SK-N-SH treated with all-trans-retinoic acid at 6 μM for 48 hours (cell line): Measurements from ENCODE around the gene DNM1.

Experiments
- ATAC-seq: fragments of 200-7000 bp; cut with Tn5 transposase; 3 replicates; pipeline ENCODE4 v1.9.1; 2020; ENCODE audit warnings: mild to moderate bottlenecking, moderate library complexity
- ARNTL ChIP-seq: fragments of 450-650 bp; formaldehyde crosslinking; IDR thresholded peaks from 2 replicates; pipeline ENCODE4 v1.5.0; 2020; ENCODE audit warnings: low read depth, mild to moderate bottlenecking, moderate library complexity, borderline replicate concordance
- BACH2 ChIP-seq: fragments of 250-450 bp; sonication (Bioruptor Pico); IDR thresholded peaks from 2 replicates; pipeline ENCODE4 v1.9.0; 2021; ENCODE audit warnings: mild to moderate bottlenecking, borderline replicate concordance
- CSDC2 ChIP-seq: fragments of 250-450 bp; sonication (Bioruptor Pico); IDR thresholded peaks from 2 replicates; pipeline ENCODE4 v1.5.0; 2020; ENCODE audit warnings: mild to moderate bottlenecking, moderate library complexity
- GLIS3 ChIP-seq: fragments of 250-450 bp; sonication (Bioruptor Pico); IDR thresholded peaks from 2 replicates; pipeline ENCODE4 v1.5.0; 2020; ENCODE audit warnings: mild to moderate bottlenecking, moderate library complexity
- ISL1 ChIP-seq: fragments of 250-450 bp; sonication (Bioruptor Pico); IDR thresholded peaks from 2 replicates; pipeline ENCODE4 v2.1.2; 2022; ENCODE audit warnings: mild to moderate bottlenecking, moderate library complexity
- OSR1 ChIP-seq: fragments of 250-450 bp; sonication (Bioruptor Pico); IDR thresholded peaks from 2 replicates; pipeline ENCODE4 v1.8.0; 2022; ENCODE audit warnings: moderate library complexity, mild to moderate bottlenecking, inconsistent platforms
- RARB ChIP-seq: fragments of 250-450 bp; sonication (Bioruptor Pico); IDR thresholded peaks from 2 replicates; pipeline ENCODE4 v1.8.0; 2021; ENCODE audit warnings: mild to moderate bottlenecking, moderate library complexity
- SNAI2 ChIP-seq: fragments of 250-450 bp; sonication (Bioruptor Pico); IDR thresholded peaks from 2 replicates; pipeline ENCODE4 v1.5.0; 2020; ENCODE audit warnings: mild to moderate bottlenecking, moderate library complexity
- TCF4 ChIP-seq: fragments of 250-450 bp; sonication (Bioruptor Pico); IDR thresholded peaks from 2 replicates; pipeline ENCODE4 v1.8.0; 2021; ENCODE audit warnings: mild to moderate bottlenecking, moderate library complexity, borderline replicate concordance
- TOX ChIP-seq: fragments of 250-450 bp; sonication (Bioruptor Pico); IDR thresholded peaks from 2 replicates; pipeline ENCODE4 v1.8.0; 2021; ENCODE audit warnings: mild to moderate bottlenecking, moderate library complexity, borderline replicate concordance
- ZFP3 ChIP-seq: fragments of 250-450 bp; sonication (Bioruptor Pico); IDR thresholded peaks from 2 replicates; pipeline ENCODE4 v1.5.0; 2020; ENCODE audit warnings: mild to moderate bottlenecking, moderate library complexity
- ZFP30 ChIP-seq: fragments of 450-650 bp; formaldehyde crosslinking; IDR thresholded peaks from 2 replicates; pipeline ENCODE4 v1.5.0; 2022; ENCODE audit warnings: mild to moderate bottlenecking, moderate library complexity
- ZNF70 ChIP-seq: fragments of 450-650 bp; formaldehyde crosslinking; IDR thresholded peaks from 2 replicates; pipeline ENCODE4 v1.5.0; 2020; ENCODE audit warnings: mild to moderate bottlenecking, moderate library complexity
- TF ChIP-seq, protein P1 (sequence below): fragments of 250-450 bp; sonication (Bioruptor Pico); IDR thresholded peaks from 2 replicates; pipeline ENCODE4 v1.5.1; 2021; ENCODE audit warnings: mild to moderate bottlenecking, moderate library complexity
- TF ChIP-seq, protein P2 (sequence below): fragments of 250-450 bp; sonication (Bioruptor Pico); IDR thresholded peaks from 2 replicates; pipeline ENCODE4 v1.8.0; 2021; ENCODE audit warnings: low read depth, mild to moderate bottlenecking, moderate library complexity, borderline replicate concordance
- TF ChIP-seq, protein P3 (sequence below): fragments of 250-450 bp; sonication (Bioruptor Pico); IDR thresholded peaks from 2 replicates; pipeline ENCODE4 v1.8.0; 2020; ENCODE audit warnings: mild to moderate bottlenecking, moderate library complexity, borderline replicate concordance
- TF ChIP-seq, protein P4 (sequence below): fragments of 250-450 bp; sonication (Bioruptor Pico); IDR thresholded peaks from 2 replicates; pipeline ENCODE4 v1.5.1; 2020; ENCODE audit warnings: low read depth, mild to moderate bottlenecking, moderate library complexity
- TF ChIP-seq, protein P5 (sequence below): fragments of 250-450 bp; sonication (Bioruptor Pico); IDR thresholded peaks from 2 replicates; pipeline ENCODE4 v1.5.0; 2020; ENCODE audit warnings: mild to moderate bottlenecking, moderate library complexity

DNM1 gene

DNA sequence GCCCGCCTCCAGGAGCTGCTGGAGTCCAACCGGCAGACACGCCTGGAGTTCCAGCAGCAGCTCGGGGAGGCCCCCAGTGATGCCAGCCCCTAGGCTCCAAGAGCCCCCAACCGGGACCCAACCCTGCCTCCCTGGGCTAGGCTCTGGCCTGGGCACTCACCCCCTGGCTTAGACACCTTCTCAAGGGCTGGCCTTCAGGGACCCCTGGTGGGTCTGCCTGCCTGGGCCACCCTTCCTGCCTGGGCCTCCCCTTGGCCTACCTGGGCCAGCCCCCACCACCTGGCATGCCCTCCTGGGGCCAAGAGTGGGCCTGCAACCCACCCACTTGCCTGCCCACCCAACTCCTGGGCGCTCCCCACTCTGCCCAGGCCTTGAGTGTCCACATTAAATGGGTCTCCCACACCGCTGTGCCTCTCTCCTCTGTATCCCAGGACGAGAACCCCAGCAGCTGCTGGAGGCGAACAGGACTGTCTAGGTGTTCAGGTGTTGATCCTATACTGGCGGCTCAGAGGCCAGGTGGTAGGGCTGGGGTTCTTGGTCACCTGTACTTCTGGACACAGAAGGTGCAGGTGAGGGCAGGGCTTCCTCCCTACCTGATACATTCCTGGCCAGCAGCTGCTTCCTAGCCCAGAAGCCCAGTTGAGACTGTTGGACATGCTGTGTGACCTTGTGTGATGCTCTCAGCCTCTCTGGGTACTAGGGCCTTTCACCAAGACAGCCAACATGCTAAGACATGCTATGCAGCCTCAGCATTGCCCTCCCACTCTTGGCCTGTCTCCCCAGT, 39.5 kb upstream of the DNM1 start (continued):
- TF ChIP-seq, protein P1, sequence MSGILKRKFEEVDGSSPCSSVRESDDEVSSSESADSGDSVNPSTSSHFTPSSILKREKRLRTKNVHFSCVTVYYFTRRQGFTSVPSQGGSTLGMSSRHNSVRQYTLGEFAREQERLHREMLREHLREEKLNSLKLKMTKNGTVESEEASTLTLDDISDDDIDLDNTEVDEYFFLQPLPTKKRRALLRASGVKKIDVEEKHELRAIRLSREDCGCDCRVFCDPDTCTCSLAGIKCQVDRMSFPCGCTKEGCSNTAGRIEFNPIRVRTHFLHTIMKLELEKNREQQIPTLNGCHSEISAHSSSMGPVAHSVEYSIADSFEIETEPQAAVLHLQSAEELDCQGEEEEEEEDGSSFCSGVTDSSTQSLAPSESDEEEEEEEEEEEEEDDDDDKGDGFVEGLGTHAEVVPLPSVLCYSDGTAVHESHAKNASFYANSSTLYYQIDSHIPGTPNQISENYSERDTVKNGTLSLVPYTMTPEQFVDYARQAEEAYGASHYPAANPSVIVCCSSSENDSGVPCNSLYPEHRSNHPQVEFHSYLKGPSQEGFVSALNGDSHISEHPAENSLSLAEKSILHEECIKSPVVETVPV (CRISPR knock-in tag), result no peak
- no peak for TF ChIP-seq CSDC2 (CRISPR knock-in tag)
- no peak for TF ChIP-seq ISL1 (CRISPR knock-in tag)
- no peak for TF ChIP-seq ARNTL (CRISPR knock-in tag)
- TF ChIP-seq, protein P2, sequence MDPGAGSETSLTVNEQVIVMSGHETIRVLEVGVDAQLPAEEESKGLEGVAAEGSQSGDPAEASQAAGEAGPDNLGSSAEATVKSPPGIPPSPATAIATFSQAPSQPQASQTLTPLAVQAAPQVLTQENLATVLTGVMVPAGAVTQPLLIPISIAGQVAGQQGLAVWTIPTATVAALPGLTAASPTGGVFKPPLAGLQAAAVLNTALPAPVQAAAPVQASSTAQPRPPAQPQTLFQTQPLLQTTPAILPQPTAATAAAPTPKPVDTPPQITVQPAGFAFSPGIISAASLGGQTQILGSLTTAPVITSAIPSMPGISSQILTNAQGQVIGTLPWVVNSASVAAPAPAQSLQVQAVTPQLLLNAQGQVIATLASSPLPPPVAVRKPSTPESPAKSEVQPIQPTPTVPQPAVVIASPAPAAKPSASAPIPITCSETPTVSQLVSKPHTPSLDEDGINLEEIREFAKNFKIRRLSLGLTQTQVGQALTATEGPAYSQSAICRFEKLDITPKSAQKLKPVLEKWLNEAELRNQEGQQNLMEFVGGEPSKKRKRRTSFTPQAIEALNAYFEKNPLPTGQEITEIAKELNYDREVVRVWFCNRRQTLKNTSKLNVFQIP (CRISPR knock-in tag), result no peak
- TF ChIP-seq GLIS3 (CRISPR knock-in tag), result no peak
- TF ChIP-seq TCF4 (CRISPR knock-in tag), result no peak
- TF ChIP-seq ZFP30 (CRISPR knock-in tag), result no peak
- TF ChIP-seq RARB, result no peak
- TF ChIP-seq, all 23 proteins: peak for 0

DNA sequence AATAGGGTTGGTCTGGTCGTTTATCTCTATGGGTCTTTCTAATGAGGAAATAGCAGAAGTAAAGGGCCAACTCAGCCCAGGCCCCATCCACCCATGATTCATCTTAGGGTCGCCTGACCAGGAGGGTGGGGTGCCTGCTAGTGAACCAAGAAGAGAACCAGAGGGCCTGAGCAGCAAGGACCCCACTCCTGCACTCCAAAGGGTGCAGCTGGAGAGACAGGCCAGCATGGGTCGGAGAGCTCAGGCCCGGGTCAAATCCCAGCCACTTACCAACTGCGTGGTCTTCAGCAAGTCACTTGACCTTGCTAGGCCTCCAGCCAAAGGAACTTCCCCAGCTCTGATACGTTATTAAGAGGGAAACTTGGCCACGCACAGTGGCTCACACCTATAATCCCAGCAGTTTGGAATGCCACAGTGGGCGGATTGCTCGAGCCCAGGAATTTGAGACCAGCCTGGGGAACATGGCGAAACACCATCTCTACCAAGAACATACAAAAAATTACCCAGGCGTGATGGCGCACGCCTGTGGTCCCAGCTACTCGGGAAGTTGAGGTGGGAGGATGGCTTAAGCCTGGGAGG, 38.8 kb upstream of the DNM1 start:
- TF ChIP-seq ZFP30 (CRISPR knock-in tag) (no peak), BACH2 (CRISPR knock-in tag) (no peak), ISL1 (CRISPR knock-in tag) (no peak), ZFP3 (no peak), TOX (CRISPR knock-in tag) (no peak), GLIS3 (CRISPR knock-in tag) (no peak), CSDC2 (CRISPR knock-in tag) (no peak), ZNF70 (CRISPR knock-in tag) (no peak), SNAI2 (no peak), ARNTL (CRISPR knock-in tag) (no peak), OSR1 (no peak)
- TF ChIP-seq, protein P3, sequence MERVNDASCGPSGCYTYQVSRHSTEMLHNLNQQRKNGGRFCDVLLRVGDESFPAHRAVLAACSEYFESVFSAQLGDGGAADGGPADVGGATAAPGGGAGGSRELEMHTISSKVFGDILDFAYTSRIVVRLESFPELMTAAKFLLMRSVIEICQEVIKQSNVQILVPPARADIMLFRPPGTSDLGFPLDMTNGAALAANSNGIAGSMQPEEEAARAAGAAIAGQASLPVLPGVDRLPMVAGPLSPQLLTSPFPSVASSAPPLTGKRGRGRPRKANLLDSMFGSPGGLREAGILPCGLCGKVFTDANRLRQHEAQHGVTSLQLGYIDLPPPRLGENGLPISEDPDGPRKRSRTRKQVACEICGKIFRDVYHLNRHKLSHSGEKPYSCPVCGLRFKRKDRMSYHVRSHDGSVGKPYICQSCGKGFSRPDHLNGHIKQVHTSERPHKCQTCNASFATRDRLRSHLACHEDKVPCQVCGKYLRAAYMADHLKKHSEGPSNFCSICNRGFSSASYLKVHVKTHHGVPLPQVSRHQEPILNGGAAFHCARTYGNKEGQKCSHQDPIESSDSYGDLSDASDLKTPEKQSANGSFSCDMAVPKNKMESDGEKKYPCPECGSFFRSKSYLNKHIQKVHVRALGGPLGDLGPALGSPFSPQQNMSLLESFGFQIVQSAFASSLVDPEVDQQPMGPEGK, result no peak
- TF ChIP-seq, protein P4, sequence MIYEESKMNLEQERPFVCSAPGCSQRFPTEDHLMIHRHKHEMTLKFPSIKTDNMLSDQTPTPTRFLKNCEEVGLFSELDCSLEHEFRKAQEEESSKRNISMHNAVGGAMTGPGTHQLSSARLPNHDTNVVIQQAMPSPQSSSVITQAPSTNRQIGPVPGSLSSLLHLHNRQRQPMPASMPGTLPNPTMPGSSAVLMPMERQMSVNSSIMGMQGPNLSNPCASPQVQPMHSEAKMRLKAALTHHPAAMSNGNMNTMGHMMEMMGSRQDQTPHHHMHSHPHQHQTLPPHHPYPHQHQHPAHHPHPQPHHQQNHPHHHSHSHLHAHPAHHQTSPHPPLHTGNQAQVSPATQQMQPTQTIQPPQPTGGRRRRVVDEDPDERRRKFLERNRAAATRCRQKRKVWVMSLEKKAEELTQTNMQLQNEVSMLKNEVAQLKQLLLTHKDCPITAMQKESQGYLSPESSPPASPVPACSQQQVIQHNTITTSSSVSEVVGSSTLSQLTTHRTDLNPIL, result no peak
- TF ChIP-seq, protein P2 (CRISPR knock-in tag), result no peak
- TF ChIP-seq, protein P1 (CRISPR knock-in tag), result no peak
- no peak for ATAC-seq

DNA sequence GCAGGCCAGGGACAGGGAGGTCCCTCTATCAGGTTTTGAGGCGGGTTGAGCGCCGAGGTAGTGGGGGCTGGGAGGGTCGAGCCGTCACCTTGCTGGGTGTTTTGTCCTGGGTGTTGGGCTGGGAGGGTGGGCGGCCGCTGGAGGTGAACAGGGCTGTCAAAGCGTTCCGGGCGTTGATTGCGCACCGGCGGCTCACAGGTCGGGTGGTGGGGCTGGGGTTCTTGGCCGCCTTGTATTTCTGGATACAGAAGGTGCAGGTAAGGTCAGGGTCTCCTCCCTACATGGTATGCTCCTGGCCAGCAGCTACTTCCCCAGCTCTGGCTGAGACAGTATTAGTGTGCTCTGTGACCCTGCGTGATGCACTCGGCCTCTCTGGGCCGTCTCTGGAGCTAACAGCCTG, 37.0 kb upstream of the DNM1 start:
- no peak for ATAC-seq
- TF ChIP-seq ZFP30 (CRISPR knock-in tag), result no peak
- TF ChIP-seq RARB, result no peak
- TF ChIP-seq, protein P5, sequence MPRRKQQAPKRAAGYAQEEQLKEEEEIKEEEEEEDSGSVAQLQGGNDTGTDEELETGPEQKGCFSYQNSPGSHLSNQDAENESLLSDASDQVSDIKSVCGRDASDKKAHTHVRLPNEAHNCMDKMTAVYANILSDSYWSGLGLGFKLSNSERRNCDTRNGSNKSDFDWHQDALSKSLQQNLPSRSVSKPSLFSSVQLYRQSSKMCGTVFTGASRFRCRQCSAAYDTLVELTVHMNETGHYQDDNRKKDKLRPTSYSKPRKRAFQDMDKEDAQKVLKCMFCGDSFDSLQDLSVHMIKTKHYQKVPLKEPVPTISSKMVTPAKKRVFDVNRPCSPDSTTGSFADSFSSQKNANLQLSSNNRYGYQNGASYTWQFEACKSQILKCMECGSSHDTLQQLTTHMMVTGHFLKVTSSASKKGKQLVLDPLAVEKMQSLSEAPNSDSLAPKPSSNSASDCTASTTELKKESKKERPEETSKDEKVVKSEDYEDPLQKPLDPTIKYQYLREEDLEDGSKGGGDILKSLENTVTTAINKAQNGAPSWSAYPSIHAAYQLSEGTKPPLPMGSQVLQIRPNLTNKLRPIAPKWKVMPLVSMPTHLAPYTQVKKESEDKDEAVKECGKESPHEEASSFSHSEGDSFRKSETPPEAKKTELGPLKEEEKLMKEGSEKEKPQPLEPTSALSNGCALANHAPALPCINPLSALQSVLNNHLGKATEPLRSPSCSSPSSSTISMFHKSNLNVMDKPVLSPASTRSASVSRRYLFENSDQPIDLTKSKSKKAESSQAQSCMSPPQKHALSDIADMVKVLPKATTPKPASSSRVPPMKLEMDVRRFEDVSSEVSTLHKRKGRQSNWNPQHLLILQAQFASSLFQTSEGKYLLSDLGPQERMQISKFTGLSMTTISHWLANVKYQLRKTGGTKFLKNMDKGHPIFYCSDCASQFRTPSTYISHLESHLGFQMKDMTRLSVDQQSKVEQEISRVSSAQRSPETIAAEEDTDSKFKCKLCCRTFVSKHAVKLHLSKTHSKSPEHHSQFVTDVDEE, result no peak
- TF ChIP-seq, protein P3, result no peak
- TF ChIP-seq, protein P2 (CRISPR knock-in tag), result no peak
